H1 (cell line): Measurements from ENCODE around the gene IRF2BP2. TPM values are rescaled to one million over a fixed set of nuclear protein-coding genes. Genes with fewer than 3 reads are reported as not detected.

Experiments used
- CTCF ChIA-PET: fragments of 300-600 bp; sonication (Branson Sonifier 250); formaldehyde crosslinking; loops from one replicate; lab custom pipeline; 2021; ENCODE audit not compliant: partially characterized antibody; lab: Charles Lee
- POLR2A ChIA-PET: fragments of 300-600 bp; sonication (Branson Sonifier 250); formaldehyde crosslinking; loops from one replicate; lab custom pipeline; 2021; ENCODE audit warnings: inconsistent platforms; ENCODE audit not compliant: partially characterized antibody; lab: Charles Lee
- DNase-seq, 2 experiments: peaks; one replicate each; pipeline versions ENCODE4 v3.0.0 to v3.0.0-alpha.2; 2010 to 2022; ENCODE audit warnings: low spot score in 2 of 2, low read depth in 1 of 2, mixed read lengths in 1 of 2
- FAIRE-seq: peaks from 2 replicates; lab custom pipeline; 2011; peaks lifted over from hg19 to GRCh38; lab: Jason Lieb, UNC
- H2AFZ ChIP-seq: 2 replicates; pipeline ENCODE4 v1.8.1; 2012; ENCODE audit warnings: low read length, inconsistent platforms
- H2AK5ac ChIP-seq: 2 replicates; pipeline ENCODE4 v1.6.1; 2013; ENCODE audit warnings: low read depth, low read length
- H2BK120ac ChIP-seq: replicated peaks from 2 replicates; pipeline ENCODE3; 2013; ENCODE audit warnings: low read depth, low read length, inconsistent platforms
- H2BK12ac ChIP-seq: 2 replicates; pipeline ENCODE4 v1.6.1; 2013; ENCODE audit warnings: low read depth, low read length
- H2BK15ac ChIP-seq: 2 replicates; pipeline ENCODE4 v1.6.1; 2013; ENCODE audit warnings: low read length
- H2BK20ac ChIP-seq: 2 replicates; pipeline ENCODE4 v1.6.1; 2013; ENCODE audit warnings: low read length
- H2BK5ac ChIP-seq: 2 replicates; pipeline ENCODE4 v1.6.1; 2013; ENCODE audit warnings: low read depth, low read length
- H3K14ac ChIP-seq: 2 replicates; pipeline ENCODE4 v1.6.1; 2013; ENCODE audit warnings: inconsistent platforms; ENCODE audit not compliant: insufficient read length
- H3K18ac ChIP-seq: 2 replicates; pipeline ENCODE4 v1.6.1; 2013; ENCODE audit warnings: low read length; ENCODE audit errors: extremely low read depth
- H3K23ac ChIP-seq: 2 replicates; pipeline ENCODE4 v1.6.1; 2013; ENCODE audit warnings: inconsistent platforms; ENCODE audit not compliant: insufficient read length
- H3K23me2 ChIP-seq: 2 replicates; pipeline ENCODE4 v1.6.1; 2013; ENCODE audit warnings: low read depth, low read length
- H3K27ac ChIP-seq: 2 replicates; pipeline ENCODE4 v1.6.1; 2011; ENCODE audit warnings: low read depth, low read length, inconsistent platforms
- H3K27me3 ChIP-seq, 4 experiments: replicated peaks in 1 of 4; 1 replicate in 1 of 4; 2 replicates in 3 of 4; pipeline versions ENCODE4 v1.6.1 to v1.8.1; 2011 to 2013; ENCODE audit warnings: low read length in 3 of 4, mild to moderate bottlenecking in 3 of 4, inconsistent platforms in 2 of 4, mixed read lengths in 2 of 4, moderate library complexity in 1 of 4; ENCODE audit not compliant: control insufficient read depth in 3 of 4, insufficient read depth in 3 of 4; ENCODE audit errors: extremely low read depth in 1 of 4
- H3K36me3 ChIP-seq, 4 experiments: 2 replicates each; pipeline versions ENCODE4 v1.6.1 to v1.8.1; 2011 to 2013; ENCODE audit warnings: mild to moderate bottlenecking in 4 of 4, low read length in 3 of 4, moderate library complexity in 2 of 4, control low read depth in 1 of 4, inconsistent platforms in 1 of 4; ENCODE audit not compliant: insufficient read depth in 4 of 4, control insufficient read depth in 2 of 4
- H3K4ac ChIP-seq: replicated peaks from 2 replicates; pipeline ENCODE3; 2013; ENCODE audit warnings: low read length, low read depth, mixed read lengths, inconsistent platforms; ENCODE audit not compliant: insufficient read length
- H3K4me1 ChIP-seq, 4 experiments: replicated peaks in 1 of 4; 1 replicate in 1 of 4; 2 replicates in 3 of 4; pipeline versions ENCODE4 v1.6.1 to v1.8.1; 2011 to 2013; ENCODE audit warnings: low read length in 3 of 4, inconsistent platforms in 2 of 4, mixed read lengths in 1 of 4; ENCODE audit not compliant: insufficient read depth in 4 of 4, control insufficient read depth in 3 of 4
- H3K4me2 ChIP-seq, 2 experiments: 2 replicates each; pipeline versions ENCODE4 v1.6.1 to v1.8.1; 2011 to 2013; ENCODE audit warnings: low read depth in 2 of 2, low read length in 2 of 2, control low read depth in 1 of 2, inconsistent platforms in 1 of 2, mild to moderate bottlenecking in 1 of 2; ENCODE audit not compliant: insufficient read depth in 1 of 2
- H3K4me3 ChIP-seq, 4 experiments: fragments of 200-600, 300-600 bp in 1 of 4; sonication (generic), shearing (Covaris generic), sonication (Bioruptor Twin) in 1 of 4; 2 replicates each; pipeline versions ENCODE4 v1.5.1 to v1.8.1; 2011 to 2016; ENCODE audit warnings: low read length in 4 of 4, low read depth in 3 of 4, control low read depth in 2 of 4, inconsistent platforms in 2 of 4, mild to moderate bottlenecking in 2 of 4, mixed read lengths in 1 of 4, moderate library complexity in 1 of 4; ENCODE audit not compliant: insufficient read depth in 2 of 4; ENCODE audit errors: extremely low read depth in 1 of 4
- H3K56ac ChIP-seq: replicated peaks from 2 replicates; pipeline ENCODE3; 2013; ENCODE audit warnings: low read depth, mild to moderate bottlenecking, mixed read lengths, low read length, inconsistent platforms; ENCODE audit not compliant: insufficient read length
- H3K79me1 ChIP-seq: 2 replicates; pipeline ENCODE4 v1.6.1; 2013; ENCODE audit warnings: low read depth, low read length, control low read depth
- H3K79me2 ChIP-seq, 2 experiments: 2 replicates each; pipeline versions ENCODE4 v1.6.1 to v1.8.1; 2012 to 2013; ENCODE audit warnings: low read length in 2 of 2, mild to moderate bottlenecking in 2 of 2, inconsistent platforms in 1 of 2; ENCODE audit not compliant: insufficient read depth in 2 of 2, control insufficient read depth in 1 of 2
- H3K9ac ChIP-seq, 4 experiments: replicated peaks in 1 of 4; 1 replicate in 1 of 4; 2 replicates in 3 of 4; pipeline versions ENCODE4 v1.6.1 to v1.8.1; 2011 to 2013; ENCODE audit warnings: low read depth in 3 of 4, low read length in 3 of 4, control low read depth in 2 of 4, mild to moderate bottlenecking in 2 of 4, moderate library complexity in 2 of 4, inconsistent platforms in 1 of 4; ENCODE audit errors: extremely low read depth in 1 of 4
- H3K9me3 ChIP-seq, 2 experiments: 2 replicates each; pipeline versions ENCODE4 v1.6.1 to v1.8.1; 2012 to 2013; ENCODE audit warnings: mild to moderate bottlenecking in 2 of 2, moderate library complexity in 2 of 2, control low read depth in 1 of 2, inconsistent platforms in 1 of 2, low read depth in 1 of 2, low read length in 1 of 2, mixed read lengths in 1 of 2; ENCODE audit not compliant: insufficient read depth in 2 of 2
- H4K20me1 ChIP-seq, 2 experiments: replicated peaks in 1 of 2; 2 replicates each; pipeline versions ENCODE3 to v1.8.1; 2011 to 2013; ENCODE audit warnings: inconsistent platforms in 2 of 2, low read length in 2 of 2, mild to moderate bottlenecking in 1 of 2; ENCODE audit not compliant: insufficient read depth in 2 of 2, control insufficient read depth in 1 of 2
- H4K5ac ChIP-seq: 2 replicates; pipeline ENCODE4 v1.6.1; 2013; ENCODE audit warnings: low read length, low read depth, mixed read lengths, inconsistent platforms; ENCODE audit not compliant: insufficient read length
- H4K8ac ChIP-seq: 2 replicates; pipeline ENCODE4 v1.8.0; 2013; ENCODE audit warnings: mild to moderate bottlenecking, moderate library complexity, low read length, inconsistent platforms; ENCODE audit not compliant: insufficient read depth; ENCODE audit errors: extremely low read depth
- H4K91ac ChIP-seq: replicated peaks from 2 replicates; pipeline ENCODE3; 2013; ENCODE audit warnings: low read length, mixed read lengths, inconsistent platforms; ENCODE audit not compliant: insufficient read length
- CEBPB ChIP-seq: IDR thresholded peaks from 2 replicates; pipeline ENCODE4 v1.6.1; 2012; ENCODE audit warnings: low read depth, low read length
- RAD21 ChIP-seq, 2 experiments: IDR thresholded peaks in 1 of 2; conservative IDR thresholded peaks in 1 of 2; 2 replicates each; pipeline ENCODE4 v1.6.1; 2011; ENCODE audit warnings: low read depth in 2 of 2, low read length in 2 of 2, improper control_type of control experiment in 1 of 2, inconsistent platforms in 1 of 2, mild to moderate bottlenecking in 1 of 2, moderate library complexity in 1 of 2
- WGBS, 2 experiments: shearing (Covaris generic) in 1 of 2; methylation state at CpG; one replicate each; pipeline versions ENCODE4 v1.1.6 to v1.1.7; 2013 to 2015; ENCODE audit warnings: low lambda C conversion rate in 2 of 2, mixed read lengths in 2 of 2, inconsistent platforms in 1 of 2, low coverage in 1 of 2, missing lambda C conversion rate in 1 of 2; ENCODE audit not compliant: insufficient replicate concordance in 2 of 2, insufficient coverage in 1 of 2, insufficient read length in 1 of 2; ENCODE audit errors: extremely low coverage in 1 of 2, missing lambda C conversion rate in 1 of 2; 5-methylcytosine and 5-hydroxymethylcytosine counted together
- polyA plus RNA-seq, 7 experiments: library from polyadenylated mRNA; depleted of rRNA in 3 of 7; stranded (reverse) in 5 of 7; unstranded in 2 of 7; fragments of >200 nt in 5 of 7; fragments of 200-250 nt in 2 of 7; gene quantifications; 1 replicate in 5 of 7; 2 replicates in 1 of 7; 4 replicates in 1 of 7; pipeline versions ENCODE4 v1.2.1 to v1.2.3, GENCODE V29; 2011 to 2013; ENCODE audit warnings: missing spikeins in 2 of 7, mixed read lengths in 2 of 7
- total RNA-seq: library from RNA; stranded (reverse); fragmentation: NEBNext Ultra II Directional; extraction: Animal tissue kit (Norgen Biotek cat#: 25700); gene quantifications from 2 replicates; pipeline ENCODE4 v1.2.1, GENCODE V29; 2021

IRF2BP2 gene
- total and polyA plus RNA-seq, 2 of the 8 experiments (the other 6 are each of a cell fraction or from before 2014, with no cell fraction given) = 24.9 to 67.5 TPM

DNA sequence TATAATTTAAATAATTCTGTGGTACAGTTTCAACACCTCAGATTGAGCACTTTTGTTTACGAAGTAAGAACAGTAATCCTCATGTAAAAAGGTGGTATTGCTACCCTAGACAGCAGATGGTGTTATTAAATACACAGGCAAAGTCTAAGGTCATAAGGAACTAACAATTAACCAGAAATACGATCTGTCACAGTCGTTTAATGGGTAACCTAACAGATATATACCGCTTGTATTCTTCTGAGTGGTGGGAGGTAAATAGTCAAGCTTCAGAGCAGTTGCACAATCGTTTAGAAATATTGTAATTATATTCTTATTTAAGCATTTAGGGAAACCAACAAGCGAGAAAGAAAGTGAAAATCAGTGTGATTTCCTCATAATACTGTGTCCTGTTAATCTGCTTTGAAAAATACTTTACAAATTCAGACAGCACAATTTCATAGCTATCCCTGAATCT, 9.8 kb upstream of the IRF2BP2 start:
- H2BK12ac ChIP-seq = no peak overlapping the region; the same call in 1 of the 2 replicates
- peaks cover 0 to 12% (median 5%) of the 10 kb centered on the region in 4 experiments; a peak in 3 of 7 replicates for H3K4me1 ChIP-seq
- H3K79me1 ChIP-seq = no peaks in the 10 kb centered on the region
- H3K4me2 ChIP-seq = no peak overlapping the region
- H3K36me3 ChIP-seq = no peaks in the 10 kb centered on the region
- H4K5ac ChIP-seq = no peak overlapping the region
- H2BK20ac ChIP-seq = no peak overlapping the region
- no peak overlapping the region for H3K27ac ChIP-seq
- H2AK5ac ChIP-seq = no peak overlapping the region
- H3K56ac ChIP-seq = no peak overlapping the region
- H4K91ac ChIP-seq = no peak overlapping the region
- no peaks in the 10 kb centered on the region for H4K20me1 ChIP-seq
- no peak overlapping the region for H3K4ac ChIP-seq
- H3K27me3 ChIP-seq = no peaks in the 10 kb centered on the region
- no peak overlapping the region for H4K8ac ChIP-seq
- no peak overlapping the region for H2AFZ ChIP-seq
- ChIA-PET POLR2A (interaction anchor here (1.0 to 1.2 kb wide), 3 partner anchors 8 to 10 kb away, joined by 3 to 4 read pairs (median 4); partner anchors contain the start of gene IRF2BP2), CTCF (interaction anchor here (0.6 to 1.4 kb wide), 5 partner anchors 27 to 472 kb away, joined by 3 read pairs; no protein-coding TSS in a partner anchor)
- DNase-seq (no peak), FAIRE-seq (no peak)
- no peaks in the 10 kb centered on the region for H3K9me3 ChIP-seq
- TF ChIP-seq CEBPB (0 out of 2 replicates have a peak, but pooled peaks have one; percentile 2), RAD21 (IDR thresholded peaks at IDR 0.05 in 1 of 2, conservative IDR thresholded peaks at IDR 0.05 in 1 of 2; ENCODE audit: low read depth in 2 of 2, low read length in 2 of 2) (no peak)
- no peaks in the 10 kb centered on the region for H3K79me2 ChIP-seq
- H2BK5ac ChIP-seq = no peak overlapping the region
- H3K23me2 ChIP-seq = no peaks in the 10 kb centered on the region
- no peak overlapping the region for H3K9ac ChIP-seq
- no peak overlapping the region for H2BK15ac ChIP-seq
- no peak overlapping the region for H3K14ac ChIP-seq
- no peak overlapping the region for H2BK120ac ChIP-seq
- H3K23ac ChIP-seq = no peak overlapping the region
- 87% methylated on average over 6 of the region's 6 CpGs; no CpG with 5 or more reads in 1 of the 2 experiments for whole genome bisulfite sequencing, 2 experiments
- no peak overlapping the region for H3K4me3 ChIP-seq
- H3K18ac ChIP-seq = no peak overlapping the region
